IMR-90 (cell line): ENCODE results near the gene CPT1A. TPM values are rescaled to one million over a fixed set of nuclear protein-coding genes. Genes with fewer than 3 reads are reported as not detected.

Source experiments
- ATAC-seq: fragments of 200-7000 bp; cut with Tn5 transposase; 2 replicates; pipeline ENCODE4 v1.9.1; 2020; ENCODE audit warnings: low read depth, mild to moderate bottlenecking, moderate library complexity
- BruUV-seq: library from RNA; stranded (reverse); fragments of 400-500 nt; replicated peaks from 2 replicates; lab custom pipeline; 2021; lab: Mats Ljungman, UMichigan
- CTCF ChIA-PET: fragments of 300-600 bp; formaldehyde crosslinking; extraction: SDS; loops from one replicate; lab custom pipeline; 2021; ENCODE audit warnings: antibody characterized with exemption; lab: Yijun Ruan, JAX
- POLR2A ChIA-PET: fragments of 300-600 bp; sonication (Branson Sonifier 250); formaldehyde crosslinking; loops from one replicate; lab custom pipeline; 2022; ENCODE audit warnings: antibody characterized with exemption; ENCODE audit not compliant: unreplicated experiment; lab: Charles Lee
- DNase-seq: peaks from one replicate; pipeline ENCODE4 v3.0.0; 2013
- H2AFZ ChIP-seq: replicated peaks from 2 replicates; pipeline ENCODE3; 2013; ENCODE audit warnings: low read length, mild to moderate bottlenecking; ENCODE audit not compliant: poor library complexity
- H2AK5ac ChIP-seq: 2 replicates; pipeline ENCODE4 v1.6.1; 2013; ENCODE audit warnings: low read depth, low read length, inconsistent platforms
- H2AK9ac ChIP-seq: replicated peaks from 2 replicates; pipeline ENCODE3; 2013; ENCODE audit warnings: mild to moderate bottlenecking, low read depth, low read length, moderate library complexity; ENCODE audit not compliant: poor library complexity
- H2BK120ac ChIP-seq: 2 replicates; pipeline ENCODE4 v1.6.1; 2013; ENCODE audit warnings: low read depth, low read length, inconsistent platforms
- H2BK15ac ChIP-seq: 3 replicates; pipeline ENCODE4 v1.6.1; 2013; ENCODE audit warnings: low read depth, low read length, inconsistent platforms
- H2BK20ac ChIP-seq: 2 replicates; pipeline ENCODE4 v1.6.1; 2013; ENCODE audit warnings: low read depth, mild to moderate bottlenecking, inconsistent platforms, low read length, moderate library complexity
- H2BK5ac ChIP-seq: 2 replicates; pipeline ENCODE4 v1.6.1; 2013; ENCODE audit warnings: mild to moderate bottlenecking, low read depth, low read length, inconsistent platforms; ENCODE audit not compliant: poor library complexity, severe bottlenecking
- H3K14ac ChIP-seq: replicated peaks from 2 replicates; pipeline ENCODE4 v1.6.1; 2013; ENCODE audit warnings: low read depth, low read length, inconsistent platforms
- H3K18ac ChIP-seq: 2 replicates; pipeline ENCODE4 v1.6.1; 2013; ENCODE audit warnings: low read depth, low read length, control low read depth
- H3K23ac ChIP-seq: 2 replicates; pipeline ENCODE4 v1.6.1; 2013; ENCODE audit warnings: low read depth, low read length, inconsistent platforms
- H3K27ac ChIP-seq: 2 replicates; pipeline ENCODE4 v1.5.1; 2013; ENCODE audit warnings: mild to moderate bottlenecking, control low read depth, low read length; ENCODE audit not compliant: insufficient read depth
- H3K27me3 ChIP-seq: 2 replicates; pipeline ENCODE4 v1.6.1; 2013; ENCODE audit warnings: low read length; ENCODE audit not compliant: control insufficient read depth, insufficient read depth
- H3K36me3 ChIP-seq: 2 replicates; pipeline ENCODE4 v1.6.1; 2013; ENCODE audit warnings: low read length, mixed read lengths; ENCODE audit not compliant: control insufficient read depth, insufficient read depth
- H3K4ac ChIP-seq: 2 replicates; pipeline ENCODE4 v1.6.1; 2013; ENCODE audit warnings: low read depth, low read length, inconsistent platforms
- H3K4me1 ChIP-seq: 2 replicates; pipeline ENCODE4 v1.6.1; 2013; ENCODE audit warnings: low read length, mixed read lengths; ENCODE audit not compliant: control insufficient read depth, insufficient read depth
- H3K4me2 ChIP-seq: 2 replicates; pipeline ENCODE4 v1.6.1; 2013; ENCODE audit warnings: low read depth, mild to moderate bottlenecking, control low read depth, low read length, moderate library complexity
- H3K4me3 ChIP-seq: 2 replicates; pipeline ENCODE4 v1.5.1; 2013; ENCODE audit warnings: low read depth, mild to moderate bottlenecking, control low read depth, low read length, moderate library complexity; ENCODE audit not compliant: insufficient read depth
- H3K56ac ChIP-seq: 2 replicates; pipeline ENCODE4 v1.6.1; 2013; ENCODE audit warnings: low read length, inconsistent platforms; ENCODE audit not compliant: insufficient read depth; ENCODE audit errors: extremely low read depth
- H3K79me1 ChIP-seq, 2 experiments: 2 replicates each; pipeline ENCODE4 v1.6.1; 2013; ENCODE audit warnings: low read length in 2 of 2, inconsistent platforms in 1 of 2, low read depth in 1 of 2
- H3K9ac ChIP-seq: 2 replicates; pipeline ENCODE4 v1.6.1; 2013; ENCODE audit warnings: low read depth, low read length, control low read depth
- H3K9me1 ChIP-seq: 2 replicates; pipeline ENCODE4 v1.6.1; 2013; ENCODE audit warnings: low read length, inconsistent platforms; ENCODE audit not compliant: insufficient read depth
- H3K9me3 ChIP-seq: 2 replicates; pipeline ENCODE4 v1.6.1; 2013; ENCODE audit warnings: low read length; ENCODE audit not compliant: control insufficient read depth, insufficient read depth
- H4K20me1 ChIP-seq: 2 replicates; pipeline ENCODE4 v1.6.1; 2013; ENCODE audit warnings: low read length, inconsistent platforms; ENCODE audit not compliant: insufficient read depth
- H4K5ac ChIP-seq: 2 replicates; pipeline ENCODE4 v1.6.1; 2013; ENCODE audit warnings: mild to moderate bottlenecking, low read depth, low read length, control low read depth
- H4K8ac ChIP-seq, 2 experiments: 2 replicates each; pipeline ENCODE4 v1.6.1; 2013; ENCODE audit warnings: low read depth in 2 of 2, low read length in 2 of 2, control low read depth in 1 of 2, inconsistent platforms in 1 of 2
- H4K91ac ChIP-seq: 2 replicates; pipeline ENCODE4 v1.6.1; 2013; ENCODE audit warnings: low read depth, low read length, inconsistent platforms; ENCODE audit not compliant: insufficient read depth
- BHLHE40 ChIP-seq: fragments of 150-350 bp; IDR thresholded peaks from 2 replicates; pipeline ENCODE4 v1.6.1; 2016; ENCODE audit warnings: mild to moderate bottlenecking, low read depth, low read length
- WGBS, 2 experiments: methylation state at CpG; one replicate each; pipeline versions ENCODE4 v1.1.5 to v1.1.7; 2013; ENCODE audit warnings: missing lambda C conversion rate in 2 of 2; ENCODE audit not compliant: insufficient read length in 1 of 2; ENCODE audit errors: extremely low coverage in 2 of 2; 5-methylcytosine and 5-hydroxymethylcytosine counted together
- dilution Hi-C: fragments of 300-500 bp; cut with HindIII; formaldehyde crosslinking; loops from one replicate; pipeline ENCODE4 v1.14.3; 2018; ENCODE audit warnings: low sequenced_read_pairs; ENCODE audit not compliant: unreplicated experiment
- in situ Hi-C: fragments of 300-500 bp; cut with MboI; formaldehyde crosslinking; loops from 3 replicates; pipeline ENCODE4 v1.14.3; 2019; ENCODE audit warnings: low sequenced_read_pairs, inconsistent platforms, mixed read lengths
- intact Hi-C: fragments of 100-400 bp; cut with micrococcal nuclease; formaldehyde crosslinking; loops from 2 replicates; pipeline ENCODE4 v1.10.0; 2022
- polyA plus RNA-seq, 3 experiments: library from polyadenylated mRNA; depleted of rRNA; stranded (reverse); fragments of >200 nt; gene quantifications; 2 replicates each; pipeline ENCODE4 v1.2.3, GENCODE V29; 2012; ENCODE audit warnings: low replicate concordance in 1 of 3
- total RNA-seq: library from RNA; depleted of rRNA; stranded (reverse); fragments of >200 nt; gene quantifications from 2 replicates; pipeline ENCODE4 v1.2.3, GENCODE V29; 2012

CPT1A gene
- total and polyA plus RNA-seq, 2 of the 4 experiments (the other 2 are of a cell fraction), result 15.4 to 21.3 TPM

DNA sequence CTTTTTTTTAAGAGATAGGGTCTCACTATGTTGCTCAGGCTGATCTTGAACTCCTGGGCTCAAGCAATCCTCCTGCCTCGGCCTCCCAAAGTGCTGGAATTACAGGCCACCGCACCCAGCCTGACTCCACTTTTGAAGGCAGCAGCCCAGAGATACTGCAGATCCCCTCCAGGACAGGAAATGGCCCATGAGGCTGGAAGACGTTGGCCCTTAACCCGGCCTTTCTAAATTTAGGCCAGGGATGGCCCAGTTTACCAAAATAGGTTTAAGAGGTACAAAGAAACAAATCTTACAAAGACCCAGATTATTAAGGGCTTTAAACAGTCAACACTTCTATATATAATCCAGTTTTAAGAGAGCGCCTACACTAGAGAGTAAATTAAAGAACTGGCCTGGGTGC, 32.2 kb downstream of the CPT1A start:
- no peak overlapping the region for H3K27ac ChIP-seq
- POLR2A ChIA-PET, result no interaction called here
- DNase-seq (no peak), ATAC-seq (no peak)
- BruUV-seq, result no TSS peak
- H2AFZ ChIP-seq, result no peak overlapping the region
- H3K4ac ChIP-seq, result no peak overlapping the region
- H2AK9ac ChIP-seq, result no peak overlapping the region
- H2BK15ac ChIP-seq, result no peak overlapping the region
- no peak overlapping the region for H4K5ac ChIP-seq
- in situ Hi-C loops, result no loop called here
- intact Hi-C loops, result no loop called here
- no peak for TF ChIP-seq BHLHE40
- no peaks in the 10 kb centered on the region for H3K27me3 ChIP-seq
- H3K9me3 ChIP-seq, result no peaks in the 10 kb centered on the region
- 95% methylated on average over 4 of the region's 5 CpGs; no CpG with 5 or more reads in 1 of the 2 experiments for WGBS, 2 experiments
- H3K4me3 ChIP-seq, result no peak overlapping the region
- H3K56ac ChIP-seq, result no peak overlapping the region
- H3K18ac ChIP-seq, result no peak overlapping the region
- H3K14ac ChIP-seq, result no peak overlapping the region
- H3K9me1 ChIP-seq, result peaks cover 10% of the 10 kb centered on the region
- H2AK5ac ChIP-seq, result no peak overlapping the region
- dilution Hi-C loops, result no loop called here
- H3K36me3 ChIP-seq, result peaks cover 40% of the 10 kb centered on the region
- CTCF ChIA-PET, result interaction anchor here (1.9 kb wide), 1 partner anchor 12 kb away, joined by 5 read pairs; no protein-coding TSS in a partner anchor
- no peak overlapping the region for H3K9ac ChIP-seq
- H2BK120ac ChIP-seq, result no peak overlapping the region
- peaks cover 7% of the 10 kb centered on the region for H3K4me1 ChIP-seq
- no peaks in the 10 kb centered on the region for H4K20me1 ChIP-seq
- H3K23ac ChIP-seq, result no peak overlapping the region
- H2BK5ac ChIP-seq, result no peak overlapping the region
- H2BK20ac ChIP-seq, result no peak overlapping the region
- peaks cover 8 to 42% of the 10 kb centered on the region in 2 experiments; a peak in 2 of 4 replicates for H3K79me1 ChIP-seq
- no peak overlapping the region for H4K8ac ChIP-seq
- H3K4me2 ChIP-seq, result no peak overlapping the region
- no peak overlapping the region for H4K91ac ChIP-seq
